ENCODE data around the gene RALGPS1.

Gene RALGPS1

DNA sequence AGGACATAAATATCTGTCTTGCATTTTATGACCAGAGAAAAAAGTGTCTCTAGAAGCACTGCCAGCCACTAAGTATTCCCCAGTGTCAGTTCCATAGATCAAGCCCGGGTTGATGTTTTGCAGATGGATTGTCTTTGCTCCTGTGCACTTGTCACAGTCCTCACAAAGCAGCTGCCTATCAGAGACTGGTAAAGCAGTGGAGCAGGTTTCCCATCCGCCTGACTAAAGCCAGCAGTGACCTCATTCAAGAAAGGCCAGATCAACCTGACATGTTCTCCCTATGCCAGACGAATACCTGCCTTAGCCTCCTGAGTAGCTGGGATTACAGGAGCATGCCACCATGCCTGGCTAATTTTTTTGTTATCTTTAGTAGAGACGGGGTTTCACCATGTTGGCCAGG lies 323.2 kb downstream of the RALGPS1 start:
- Histone ChIP-seq H3K36me3 (ENCODE audit: control insufficient read depth, low read depth, low read length) (peaks cover 5% of the 10 kb centered on the region), H3K27me3 (ENCODE audit: control insufficient read depth, insufficient read depth, low read length) (no peaks in the 10 kb centered on the region), H3K4me3 (ENCODE audit: low read length) (no peak overlapping the region), H3K9me3 (ENCODE audit: control insufficient read depth, low read depth, low read length) (no peaks in the 10 kb centered on the region), H3K27ac (ENCODE audit: low read length) (no peak overlapping the region), H3K4me1 (ENCODE audit: control insufficient read depth, low read depth, low read length) (peaks cover 16% of the 10 kb centered on the region), H3K9ac (ENCODE audit: low read length) (no peak overlapping the region)

DNA sequence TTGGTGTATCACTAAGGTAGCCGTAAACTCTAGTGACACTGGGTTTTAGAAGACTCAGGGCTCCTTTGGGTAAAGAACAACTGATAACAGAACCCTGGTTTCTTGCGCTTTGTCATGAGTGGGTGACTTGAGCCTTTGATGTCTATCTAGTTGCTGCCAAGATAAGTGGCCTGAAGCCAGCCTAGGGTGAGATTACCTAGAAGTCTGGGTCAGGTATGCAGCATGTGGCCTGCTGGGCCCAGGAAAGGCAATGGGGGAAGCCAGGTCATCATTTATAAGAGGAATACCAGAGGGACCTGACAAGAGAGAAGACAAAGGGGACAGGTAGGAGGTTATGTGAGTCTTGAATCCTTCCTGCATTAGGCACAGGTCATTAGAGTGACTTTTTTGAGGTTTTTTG lies 326.8 kb downstream of the RALGPS1 start:
- H3K27ac ChIP-seq (ENCODE audit: low read length): no peak overlapping the region
- H3K4me1 ChIP-seq (ENCODE audit: control insufficient read depth, low read depth, low read length): peaks cover 26% of the 10 kb centered on the region
- H3K36me3 ChIP-seq (ENCODE audit: control insufficient read depth, low read depth, low read length): peaks cover 5% of the 10 kb centered on the region
- H3K4me3 ChIP-seq (ENCODE audit: low read length): no peak overlapping the region
- H3K9ac ChIP-seq (ENCODE audit: low read length): no peak overlapping the region
- H3K9me3 ChIP-seq (ENCODE audit: control insufficient read depth, low read depth, low read length): no peaks in the 10 kb centered on the region
- no peaks in the 10 kb centered on the region for H3K27me3 ChIP-seq (ENCODE audit: control insufficient read depth, insufficient read depth, low read length)

DNA sequence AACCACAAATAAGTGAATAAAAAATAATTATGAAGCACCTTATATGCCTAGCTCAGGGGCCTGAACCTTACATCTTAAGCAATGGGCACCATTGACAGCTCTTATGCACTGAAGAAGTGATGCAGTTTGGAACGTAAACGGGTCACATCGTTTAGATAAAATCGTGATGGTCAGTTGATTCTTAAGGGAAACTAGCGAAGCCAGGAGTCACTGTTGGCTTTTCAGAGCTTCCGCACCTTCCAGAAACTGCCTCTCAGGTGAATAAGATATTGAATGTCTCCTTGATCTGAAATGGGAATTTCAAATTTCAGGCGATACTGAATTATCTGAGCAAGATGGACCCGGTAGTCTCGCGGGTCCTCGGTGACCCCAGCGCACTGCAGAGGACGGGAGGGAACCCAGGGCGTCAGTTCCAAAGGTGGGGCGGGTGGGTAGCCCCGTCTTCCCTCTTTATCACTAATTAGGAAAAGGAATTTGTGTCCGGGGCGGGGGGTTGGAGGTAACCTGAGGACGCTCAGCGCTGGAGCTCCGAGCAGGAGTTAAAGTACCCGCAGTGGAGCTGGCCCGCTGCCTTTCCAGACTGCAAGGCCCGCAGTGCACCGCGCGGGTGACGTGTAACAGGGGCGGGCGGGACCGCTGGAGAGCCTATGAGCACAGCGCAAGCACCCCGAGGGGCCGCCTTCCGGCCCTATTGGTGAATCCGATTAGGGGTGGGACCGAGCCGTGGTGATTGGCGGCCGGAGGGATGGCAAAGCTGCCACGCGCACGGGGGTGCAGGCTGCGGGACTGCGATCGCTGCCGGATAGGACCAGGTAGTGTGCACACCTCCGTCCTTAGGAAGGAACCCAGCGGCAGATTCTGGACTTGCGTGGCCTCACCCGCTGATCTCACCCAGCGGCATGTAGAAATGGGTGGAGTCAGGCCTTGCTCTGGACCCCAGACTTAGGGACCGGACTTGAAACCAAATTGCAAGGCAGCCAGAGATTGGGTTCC lies 330.3 kb downstream of the RALGPS1 start:
- H3K9me3 ChIP-seq (ENCODE audit: control insufficient read depth, low read depth, low read length): no peaks in the 10 kb centered on the region
- H3K4me3 ChIP-seq (ENCODE audit: low read length): peak overlapping the region; percentile 90
- no peaks in the 10 kb centered on the region for H3K27me3 ChIP-seq (ENCODE audit: control insufficient read depth, insufficient read depth, low read length)
- H3K36me3 ChIP-seq (ENCODE audit: control insufficient read depth, low read depth, low read length): no peaks in the 10 kb centered on the region
- no peak overlapping the region for H3K27ac ChIP-seq (ENCODE audit: low read length)
- peaks cover 26% of the 10 kb centered on the region for H3K4me1 ChIP-seq (ENCODE audit: control insufficient read depth, low read depth, low read length)
- peak overlapping the region; percentile 48 for H3K9ac ChIP-seq (ENCODE audit: low read length)

DNA sequence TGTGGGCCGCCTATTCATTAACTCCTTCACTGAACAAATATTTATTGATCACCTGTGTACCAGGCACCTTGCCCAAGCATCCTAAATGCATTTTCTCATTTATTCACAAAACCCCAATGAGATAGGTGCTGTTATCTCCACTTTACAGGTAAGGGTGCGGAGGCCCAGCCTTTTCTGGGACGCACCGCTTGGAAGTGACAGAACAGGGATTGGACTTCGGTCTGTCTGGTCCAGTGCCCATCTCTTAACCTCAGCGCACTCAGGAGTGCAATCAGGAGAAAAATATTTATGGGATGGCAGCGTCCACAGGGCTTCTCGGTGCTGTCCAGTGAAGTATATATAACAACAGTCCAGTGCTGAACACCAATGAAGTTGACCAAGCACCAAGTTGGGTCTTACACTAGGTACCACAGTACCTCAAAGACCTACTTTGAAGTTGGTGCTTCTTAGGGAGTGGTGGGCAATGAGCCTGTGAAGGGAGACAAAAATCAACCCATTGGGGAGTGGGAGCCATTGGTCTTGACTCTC lies 331.1 kb downstream of the RALGPS1 start:
- Histone ChIP-seq H3K27me3 (ENCODE audit: control insufficient read depth, insufficient read depth, low read length) (no peaks in the 10 kb centered on the region), H3K4me1 (ENCODE audit: control insufficient read depth, low read depth, low read length) (peaks cover 26% of the 10 kb centered on the region), H3K9me3 (ENCODE audit: control insufficient read depth, low read depth, low read length) (no peaks in the 10 kb centered on the region), H3K9ac (ENCODE audit: low read length) (peak overlapping the region; percentile 48), H3K4me3 (ENCODE audit: low read length) (peak overlapping the region; percentile 90), H3K27ac (ENCODE audit: low read length) (no peak overlapping the region), H3K36me3 (ENCODE audit: control insufficient read depth, low read depth, low read length) (no peaks in the 10 kb centered on the region)

DNA sequence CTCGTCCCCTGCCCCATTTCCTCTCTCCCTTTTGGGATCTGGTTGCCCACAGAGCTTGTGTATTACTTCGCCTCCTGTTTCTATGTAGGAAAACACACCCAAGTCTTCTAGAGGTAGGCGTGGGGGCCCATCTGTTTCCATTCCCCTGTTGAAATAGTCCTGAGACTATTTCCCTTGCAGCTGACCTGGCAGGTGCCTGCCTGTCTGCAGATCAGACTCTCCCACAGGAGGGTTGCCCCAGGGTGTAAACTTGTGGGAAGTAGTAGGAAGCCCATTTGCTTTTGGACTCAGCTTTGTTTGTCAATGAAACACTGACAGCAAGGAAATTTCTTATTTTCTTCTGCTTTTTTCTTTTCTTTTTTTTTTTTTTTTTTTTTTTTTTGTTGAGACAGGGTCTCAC lies 333.7 kb downstream of the RALGPS1 start:
- Histone ChIP-seq H3K27me3 (ENCODE audit: control insufficient read depth, insufficient read depth, low read length) (no peaks in the 10 kb centered on the region), H3K27ac (ENCODE audit: low read length) (no peak overlapping the region), H3K9me3 (ENCODE audit: control insufficient read depth, low read depth, low read length) (no peaks in the 10 kb centered on the region), H3K9ac (ENCODE audit: low read length) (no peak overlapping the region), H3K4me1 (ENCODE audit: control insufficient read depth, low read depth, low read length) (peaks cover 19% of the 10 kb centered on the region), H3K4me3 (ENCODE audit: low read length) (no peak overlapping the region), H3K36me3 (ENCODE audit: control insufficient read depth, low read depth, low read length) (no peaks in the 10 kb centered on the region)

DNA sequence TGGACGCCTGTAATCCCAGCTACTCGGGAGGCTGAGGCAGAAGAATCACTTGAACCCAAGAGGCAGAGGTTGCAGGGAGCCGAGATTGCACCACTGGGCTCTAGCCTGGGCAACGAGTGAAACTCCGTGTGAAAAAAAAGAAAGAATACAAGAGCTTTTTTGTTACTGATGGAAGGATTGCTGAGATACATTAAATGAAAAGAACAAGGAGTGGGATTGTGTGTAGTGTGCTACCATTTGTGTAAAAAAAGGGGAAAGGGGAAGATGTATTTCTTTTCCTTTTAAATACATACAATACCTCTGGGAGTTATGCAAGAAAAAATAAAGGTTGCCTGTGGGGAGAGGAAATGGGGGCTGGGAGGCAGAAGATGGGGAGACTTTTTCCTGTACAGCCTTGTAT lies 335.3 kb downstream of the RALGPS1 start:
- H3K27me3 ChIP-seq (ENCODE audit: control insufficient read depth, insufficient read depth, low read length): no peaks in the 10 kb centered on the region
- H3K36me3 ChIP-seq (ENCODE audit: control insufficient read depth, low read depth, low read length): no peaks in the 10 kb centered on the region
- H3K9ac ChIP-seq (ENCODE audit: low read length): no peak overlapping the region
- no peak overlapping the region for H3K4me3 ChIP-seq (ENCODE audit: low read length)
- H3K27ac ChIP-seq (ENCODE audit: low read length): no peak overlapping the region
- no peaks in the 10 kb centered on the region for H3K9me3 ChIP-seq (ENCODE audit: control insufficient read depth, low read depth, low read length)
- peaks cover 25% of the 10 kb centered on the region for H3K4me1 ChIP-seq (ENCODE audit: control insufficient read depth, low read depth, low read length)

DNA sequence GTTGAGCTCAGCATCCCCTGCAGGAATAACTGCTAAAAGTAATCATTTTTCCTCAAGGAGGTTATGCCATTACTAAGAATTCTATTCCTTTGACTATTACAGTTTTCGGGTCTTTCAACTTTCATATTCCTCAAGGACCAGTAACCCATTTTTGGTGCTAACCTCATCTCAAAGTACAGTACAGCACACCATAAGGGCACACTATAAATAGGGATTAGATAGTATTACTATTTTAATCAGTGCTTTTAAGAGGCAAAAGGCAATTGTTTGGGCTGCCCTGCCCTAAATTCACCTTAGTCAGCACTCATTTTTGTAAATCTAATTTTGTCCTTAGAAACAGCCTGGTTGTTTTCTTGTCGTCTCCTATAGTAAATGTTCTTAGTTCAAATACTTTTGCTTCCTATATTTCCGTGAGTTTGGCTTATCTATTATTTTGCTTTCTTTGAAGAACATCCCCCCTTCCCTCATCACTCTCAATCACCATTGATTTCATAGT lies 336.4 kb downstream of the RALGPS1 start:
- H3K9ac ChIP-seq (ENCODE audit: low read length): no peak overlapping the region
- no peaks in the 10 kb centered on the region for H3K27me3 ChIP-seq (ENCODE audit: control insufficient read depth, insufficient read depth, low read length)
- H3K27ac ChIP-seq (ENCODE audit: low read length): no peak overlapping the region
- H3K4me1 ChIP-seq (ENCODE audit: control insufficient read depth, low read depth, low read length): peaks cover 27% of the 10 kb centered on the region
- H3K4me3 ChIP-seq (ENCODE audit: low read length): no peak overlapping the region
- no peaks in the 10 kb centered on the region for H3K36me3 ChIP-seq (ENCODE audit: control insufficient read depth, low read depth, low read length)
- no peaks in the 10 kb centered on the region for H3K9me3 ChIP-seq (ENCODE audit: control insufficient read depth, low read depth, low read length)

DNA sequence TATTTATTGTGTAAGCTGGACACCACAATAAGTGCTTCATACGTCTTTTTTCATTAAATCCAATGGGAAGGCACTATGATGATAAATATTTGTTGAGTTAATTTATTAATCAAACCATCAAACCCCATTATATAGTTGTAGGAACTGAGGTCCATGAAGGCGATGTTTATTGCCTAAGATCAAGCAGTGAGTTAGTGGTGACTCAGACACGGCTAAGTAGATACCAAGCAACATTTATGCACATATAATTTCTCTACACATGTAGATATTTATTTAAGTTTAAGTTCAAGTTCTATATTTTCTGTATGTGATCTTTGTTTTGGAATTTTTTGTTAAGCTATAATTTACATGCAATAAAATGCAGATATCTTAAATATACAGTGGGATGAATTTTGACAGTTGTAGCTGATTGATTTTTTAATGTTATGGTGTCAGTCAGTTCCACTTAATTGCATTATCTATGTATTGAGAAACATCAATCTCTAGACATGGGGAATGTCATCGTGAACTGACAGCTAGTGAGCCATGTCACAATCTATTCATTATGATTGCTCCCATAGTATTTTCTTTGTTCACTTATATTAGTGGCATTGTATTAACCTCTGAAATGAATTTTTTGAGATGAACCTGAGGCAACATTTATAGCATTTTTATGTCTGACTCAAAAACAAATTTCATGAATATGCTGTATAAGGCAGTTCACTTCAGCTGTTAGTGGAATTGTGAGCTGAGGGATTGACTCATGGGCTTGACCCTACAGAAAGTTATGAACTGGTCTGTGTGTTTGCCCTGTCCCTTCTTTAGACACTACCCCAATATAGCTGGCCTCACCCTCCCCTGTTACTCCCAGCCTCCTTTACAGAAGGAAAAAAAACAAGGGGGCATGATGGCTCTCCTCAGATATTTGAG lies 338.1 kb downstream of the RALGPS1 start:
- Histone ChIP-seq H3K27me3 (ENCODE audit: control insufficient read depth, insufficient read depth, low read length) (no peaks in the 10 kb centered on the region), H3K27ac (ENCODE audit: low read length) (no peak overlapping the region), H3K36me3 (ENCODE audit: control insufficient read depth, low read depth, low read length) (no peaks in the 10 kb centered on the region), H3K9ac (ENCODE audit: low read length) (no peak overlapping the region), H3K9me3 (ENCODE audit: control insufficient read depth, low read depth, low read length) (no peaks in the 10 kb centered on the region), H3K4me3 (ENCODE audit: low read length) (no peak overlapping the region), H3K4me1 (ENCODE audit: control insufficient read depth, low read depth, low read length) (peaks cover 31% of the 10 kb centered on the region)

DNA sequence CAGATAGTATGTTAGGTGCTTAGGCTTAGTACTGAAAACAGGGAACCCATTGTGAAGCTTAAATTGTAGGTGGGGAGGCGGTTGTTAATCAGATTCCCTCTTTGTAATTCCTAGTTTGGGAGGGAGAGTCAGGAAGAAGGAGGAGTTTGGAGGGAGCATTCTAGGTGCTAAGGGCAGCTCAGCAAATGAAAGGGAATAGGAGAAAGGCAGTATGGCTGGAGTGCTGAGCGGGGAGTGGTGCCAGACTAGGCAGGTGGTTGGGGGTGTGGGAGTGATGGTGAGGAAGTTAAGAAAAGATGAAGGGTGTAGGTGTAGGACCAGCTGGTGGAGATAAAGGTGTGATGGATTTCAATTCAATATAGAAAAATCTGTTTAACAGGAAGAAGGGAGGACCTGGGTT lies 338.9 kb downstream of the RALGPS1 start:
- Histone ChIP-seq H3K36me3 (ENCODE audit: control insufficient read depth, low read depth, low read length) (no peaks in the 10 kb centered on the region), H3K4me1 (ENCODE audit: control insufficient read depth, low read depth, low read length) (peaks cover 31% of the 10 kb centered on the region), H3K9ac (ENCODE audit: low read length) (no peak overlapping the region), H3K27me3 (ENCODE audit: control insufficient read depth, insufficient read depth, low read length) (no peaks in the 10 kb centered on the region), H3K27ac (ENCODE audit: low read length) (no peak overlapping the region), H3K9me3 (ENCODE audit: control insufficient read depth, low read depth, low read length) (no peaks in the 10 kb centered on the region), H3K4me3 (ENCODE audit: low read length) (no peak overlapping the region)

DNA sequence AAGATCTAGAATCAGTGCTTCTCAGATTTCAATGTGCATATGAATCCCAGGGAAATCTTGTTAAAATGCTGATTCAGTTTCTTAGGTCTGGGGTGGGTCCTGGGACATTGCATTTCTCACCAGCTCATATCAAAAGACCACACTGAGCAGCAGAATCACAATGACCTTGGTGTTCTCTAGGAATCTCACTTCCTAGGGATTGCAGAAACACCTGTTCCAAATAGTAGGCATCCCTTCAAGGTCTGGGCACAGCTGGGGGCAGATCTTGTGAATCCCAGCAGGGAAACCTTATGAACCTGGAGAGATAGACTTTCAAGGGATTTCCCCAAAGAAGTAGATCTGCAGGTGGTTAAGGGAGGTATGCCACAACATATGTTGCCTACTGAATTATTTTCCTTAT lies 341.1 kb downstream of the RALGPS1 start:
- peaks cover 31% of the 10 kb centered on the region for H3K4me1 ChIP-seq (ENCODE audit: control insufficient read depth, low read depth, low read length)
- no peak overlapping the region for H3K4me3 ChIP-seq (ENCODE audit: low read length)
- H3K27ac ChIP-seq (ENCODE audit: low read length): no peak overlapping the region
- no peaks in the 10 kb centered on the region for H3K36me3 ChIP-seq (ENCODE audit: control insufficient read depth, low read depth, low read length)
- no peak overlapping the region for H3K9ac ChIP-seq (ENCODE audit: low read length)
- no peaks in the 10 kb centered on the region for H3K9me3 ChIP-seq (ENCODE audit: control insufficient read depth, low read depth, low read length)
- no peaks in the 10 kb centered on the region for H3K27me3 ChIP-seq (ENCODE audit: control insufficient read depth, insufficient read depth, low read length)

DNA sequence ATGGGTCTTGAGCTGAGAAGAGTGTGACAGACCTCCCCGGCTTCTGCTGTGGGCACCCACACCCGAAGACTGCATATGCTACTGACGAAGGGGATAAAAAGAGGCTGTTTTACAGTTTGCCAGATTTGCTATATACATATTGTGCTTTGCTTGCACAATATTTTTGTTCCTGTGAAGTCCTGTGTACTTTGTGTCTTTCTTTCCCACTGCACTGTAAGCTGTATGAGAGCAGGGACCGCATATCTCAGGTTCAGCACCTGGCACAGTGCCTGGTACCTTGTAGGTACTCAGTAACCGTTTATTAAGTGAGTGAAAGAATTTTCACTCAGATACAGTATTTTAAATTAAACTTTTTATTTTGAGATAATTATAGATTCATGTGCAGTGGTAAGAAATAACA lies 341.7 kb downstream of the RALGPS1 start:
- Histone ChIP-seq H3K4me3 (ENCODE audit: low read length) (no peak overlapping the region), H3K27ac (ENCODE audit: low read length) (no peak overlapping the region), H3K4me1 (ENCODE audit: control insufficient read depth, low read depth, low read length) (peaks cover 31% of the 10 kb centered on the region), H3K36me3 (ENCODE audit: control insufficient read depth, low read depth, low read length) (no peaks in the 10 kb centered on the region), H3K27me3 (ENCODE audit: control insufficient read depth, insufficient read depth, low read length) (no peaks in the 10 kb centered on the region), H3K9me3 (ENCODE audit: control insufficient read depth, low read depth, low read length) (no peaks in the 10 kb centered on the region), H3K9ac (ENCODE audit: low read length) (no peak overlapping the region)

Measured in iPS-18a (cell line).